Neural progenitor cell (in vitro differentiated cells): Measurements from ENCODE around the gene CHRNA1. TPM values are rescaled to one million over a fixed set of nuclear protein-coding genes. Genes with fewer than 3 reads are reported as not detected.

Experiments used
- DNase-seq: peaks from one replicate; pipeline ENCODE4 v3.0.0-alpha.2; 2016; ENCODE audit warnings: low spot score
- H2AFZ ChIP-seq: fragments of 200-600 bp; sonication (generic); replicated peaks from 2 replicates; pipeline ENCODE4 v1.6.1; 2016; ENCODE audit warnings: antibody characterized with exemption
- H3F3A ChIP-seq: fragments of 200-600 bp; sonication (generic); 2 replicates; pipeline ENCODE4 v1.6.1; 2016; ENCODE audit warnings: antibody characterized with exemption, low read depth
- H3K27ac ChIP-seq: fragments of 200-600 bp; sonication (generic); 2 replicates; pipeline ENCODE4 v1.5.1; 2016; ENCODE audit warnings: mild to moderate bottlenecking
- H3K27me3 ChIP-seq: fragments of 200-600 bp; sonication (generic); 2 replicates; pipeline ENCODE4 v1.6.1; 2016; ENCODE audit warnings: mild to moderate bottlenecking, moderate library complexity
- H3K36me3 ChIP-seq: fragments of 200-600 bp; sonication (generic); 2 replicates; pipeline ENCODE4 v1.5.1; 2016
- H3K4me1 ChIP-seq: fragments of 200-600 bp; sonication (generic); 2 replicates; pipeline ENCODE4 v1.6.1; 2016; ENCODE audit warnings: mixed run types
- H3K4me2 ChIP-seq: fragments of 200-600 bp; sonication (generic); 2 replicates; pipeline ENCODE4 v1.6.1; 2016
- H3K4me3 ChIP-seq: fragments of 200-600 bp; sonication (generic); 2 replicates; pipeline ENCODE4 v1.5.1; 2016
- H3K79me2 ChIP-seq: fragments of 200-600 bp; sonication (generic); 2 replicates; pipeline ENCODE4 v1.6.1; 2016; ENCODE audit warnings: low read depth
- H3K9ac ChIP-seq: fragments of 200-600 bp; sonication (generic); 2 replicates; pipeline ENCODE4 v1.6.1; 2016
- H3K9me3 ChIP-seq: fragments of 200-600 bp; sonication (generic); 2 replicates; pipeline ENCODE4 v1.5.1; 2016; ENCODE audit warnings: low read depth
- H4K20me1 ChIP-seq: fragments of 200-600 bp; sonication (generic); 2 replicates; pipeline ENCODE4 v1.6.1; 2016; ENCODE audit warnings: low read depth
- H3K27ac Mint-ChIP-seq: 3 replicates; pipeline ENCODE4 v1.8.0; 2021; ENCODE audit warnings: mixed read lengths
- H3K27me3 Mint-ChIP-seq: 2 replicates; pipeline ENCODE4 v1.8.0; 2022; ENCODE audit warnings: low read depth, mild to moderate bottlenecking, inconsistent platforms, moderate library complexity, mixed read lengths; ENCODE audit not compliant: insufficient read depth
- H3K36me3 Mint-ChIP-seq: 3 replicates; pipeline ENCODE4 v1.8.0; 2021; ENCODE audit warnings: mixed read lengths
- H3K4me1 Mint-ChIP-seq: 3 replicates; pipeline ENCODE4 v1.8.0; 2021; ENCODE audit warnings: mixed read lengths
- H3K4me3 Mint-ChIP-seq: 3 replicates; pipeline ENCODE4 v1.8.0; 2021; ENCODE audit warnings: mild to moderate bottlenecking, moderate library complexity, mixed read lengths
- H3K9me3 Mint-ChIP-seq: 3 replicates; pipeline ENCODE4 v1.8.0; 2020; ENCODE audit warnings: mixed read lengths
- EZH2 ChIP-seq: fragments of 200-600 bp; sonication (generic); IDR thresholded peaks from 2 replicates; pipeline ENCODE4 v1.6.1; 2017; ENCODE audit warnings: antibody characterized with exemption, mild to moderate bottlenecking, moderate library complexity
- EZH2phosphoT487 ChIP-seq: fragments of 200-600 bp; sonication (generic); IDR thresholded peaks from 2 replicates; pipeline ENCODE4 v1.6.1; 2017; ENCODE audit warnings: antibody characterized with exemption
- total RNA-seq: library from RNA; depleted of rRNA; stranded (reverse); fragments of >200 nt; gene quantifications from 2 replicates; pipeline ENCODE4 v1.2.3, GENCODE V29; 2015; ENCODE audit warnings: low replicate concordance
- TF ChIP-seq, protein P1 (sequence below): fragments of 200-600 bp; sonication (generic); IDR thresholded peaks from 2 replicates; pipeline ENCODE4 v1.5.1; 2017; ENCODE audit warnings: antibody characterized with exemption, mild to moderate bottlenecking

The CHRNA1 gene
- total RNA-seq, 1 donor from 2014 or later, result 0.11 TPM

DNA sequence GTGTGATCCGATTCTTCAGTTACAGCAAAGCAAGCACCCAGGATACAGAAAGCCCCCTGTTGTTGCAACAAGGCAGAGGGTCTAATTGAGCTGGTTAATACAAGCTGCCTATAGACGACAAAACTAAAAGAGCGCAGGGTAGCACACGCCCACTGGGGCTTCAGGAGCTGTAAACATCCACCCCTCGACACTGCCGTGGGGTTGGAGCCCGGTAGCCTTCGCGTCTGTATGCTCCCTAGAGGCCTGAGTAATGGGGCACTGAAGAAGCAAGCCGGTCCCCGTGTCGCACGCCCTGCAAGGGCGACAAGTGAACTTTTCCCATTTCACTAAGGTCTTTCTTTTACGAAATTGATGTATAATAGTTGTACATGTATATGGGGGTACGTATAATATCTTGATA lies 24.7 kb upstream of the CHRNA1 start:
- Histone ChIP-seq H3K36me3 (no peaks in the 10 kb centered on the region), H3K4me1 (peaks cover 41% of the 10 kb centered on the region), H3F3A (peaks cover 31% of the 10 kb centered on the region), H3K27me3 (no peaks in the 10 kb centered on the region), H3K4me3 (no peak overlapping the region), H4K20me1 (no peaks in the 10 kb centered on the region), H3K79me2 (no peaks in the 10 kb centered on the region), H3K27ac (no peak overlapping the region), H2AFZ (no peak overlapping the region), H3K4me2 (peak overlapping the region; percentile 30), H3K9me3 (no peaks in the 10 kb centered on the region), H3K9ac (no peak overlapping the region)
- H3K4me3 Mint-ChIP-seq, result no peak overlapping the region
- peaks cover 5% of the 10 kb centered on the region for H3K9me3 Mint-ChIP-seq
- peaks cover 4% of the 10 kb centered on the region for H3K36me3 Mint-ChIP-seq
- peaks cover 32% of the 10 kb centered on the region for H3K4me1 Mint-ChIP-seq
- H3K27ac Mint-ChIP-seq, result peak overlapping the region; percentile 92
- no peak for DNase-seq
- peaks cover 2% of the 10 kb centered on the region for H3K27me3 Mint-ChIP-seq
- TF ChIP-seq EZH2 (no peak), EZH2phosphoT487 (no peak)
- TF ChIP-seq, protein P1, sequence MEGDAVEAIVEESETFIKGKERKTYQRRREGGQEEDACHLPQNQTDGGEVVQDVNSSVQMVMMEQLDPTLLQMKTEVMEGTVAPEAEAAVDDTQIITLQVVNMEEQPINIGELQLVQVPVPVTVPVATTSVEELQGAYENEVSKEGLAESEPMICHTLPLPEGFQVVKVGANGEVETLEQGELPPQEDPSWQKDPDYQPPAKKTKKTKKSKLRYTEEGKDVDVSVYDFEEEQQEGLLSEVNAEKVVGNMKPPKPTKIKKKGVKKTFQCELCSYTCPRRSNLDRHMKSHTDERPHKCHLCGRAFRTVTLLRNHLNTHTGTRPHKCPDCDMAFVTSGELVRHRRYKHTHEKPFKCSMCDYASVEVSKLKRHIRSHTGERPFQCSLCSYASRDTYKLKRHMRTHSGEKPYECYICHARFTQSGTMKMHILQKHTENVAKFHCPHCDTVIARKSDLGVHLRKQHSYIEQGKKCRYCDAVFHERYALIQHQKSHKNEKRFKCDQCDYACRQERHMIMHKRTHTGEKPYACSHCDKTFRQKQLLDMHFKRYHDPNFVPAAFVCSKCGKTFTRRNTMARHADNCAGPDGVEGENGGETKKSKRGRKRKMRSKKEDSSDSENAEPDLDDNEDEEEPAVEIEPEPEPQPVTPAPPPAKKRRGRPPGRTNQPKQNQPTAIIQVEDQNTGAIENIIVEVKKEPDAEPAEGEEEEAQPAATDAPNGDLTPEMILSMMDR, result no peak

DNA sequence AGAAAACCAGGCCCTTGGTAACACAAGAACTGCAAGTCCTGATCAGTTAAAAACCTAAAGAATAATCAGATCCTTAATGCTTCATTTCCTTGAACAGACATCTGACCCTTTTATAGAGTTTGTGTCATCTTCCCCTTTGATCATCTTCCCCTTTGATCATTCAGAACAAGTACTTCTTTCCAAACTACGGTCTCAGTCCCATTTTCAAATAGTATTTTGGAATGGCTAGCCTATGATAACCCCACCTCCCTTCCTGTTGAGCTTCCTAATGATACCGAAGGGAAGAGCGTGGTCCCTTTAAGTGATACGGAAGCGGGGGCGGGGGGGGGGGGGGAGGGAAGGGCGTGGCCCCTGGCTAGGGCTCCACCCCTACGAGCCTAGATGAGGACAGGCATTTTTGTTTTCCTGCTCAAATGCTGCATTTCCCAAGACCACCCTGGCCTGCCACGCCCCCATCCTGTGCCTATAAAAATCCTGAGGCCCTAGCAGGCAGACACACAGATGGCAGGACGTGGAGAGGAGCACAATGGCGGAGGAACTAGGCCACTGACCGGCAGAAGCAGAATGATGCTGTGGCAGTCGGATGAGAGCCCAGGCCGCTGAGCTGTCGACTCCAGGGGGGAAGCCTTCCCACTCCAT lies 24.1 kb upstream of the CHRNA1 start:
- Histone ChIP-seq H3F3A (peaks cover 31% of the 10 kb centered on the region), H3K9me3 (no peaks in the 10 kb centered on the region), H3K79me2 (no peaks in the 10 kb centered on the region), H3K36me3 (no peaks in the 10 kb centered on the region), H3K4me2 (peak overlapping the region; percentile 30), H3K9ac (no peak overlapping the region), H4K20me1 (no peaks in the 10 kb centered on the region), H3K27ac (peak overlapping the region; percentile 71), H3K27me3 (no peaks in the 10 kb centered on the region), H2AFZ (peak overlapping the region; percentile 70), H3K4me3 (no peak overlapping the region), H3K4me1 (peaks cover 41% of the 10 kb centered on the region)
- peaks cover 4% of the 10 kb centered on the region for H3K36me3 Mint-ChIP-seq
- H3K9me3 Mint-ChIP-seq, result peaks cover 5% of the 10 kb centered on the region
- peaks cover 2% of the 10 kb centered on the region for H3K27me3 Mint-ChIP-seq
- peaks cover 32% of the 10 kb centered on the region for H3K4me1 Mint-ChIP-seq
- TF ChIP-seq EZH2phosphoT487, result no peak
- no peak for TF ChIP-seq EZH2
- TF ChIP-seq, protein P1, result no peak
- H3K27ac Mint-ChIP-seq, result peak overlapping the region; percentile 92
- H3K4me3 Mint-ChIP-seq, result no peak overlapping the region
- DNase-seq, result peak; percentile 39

DNA sequence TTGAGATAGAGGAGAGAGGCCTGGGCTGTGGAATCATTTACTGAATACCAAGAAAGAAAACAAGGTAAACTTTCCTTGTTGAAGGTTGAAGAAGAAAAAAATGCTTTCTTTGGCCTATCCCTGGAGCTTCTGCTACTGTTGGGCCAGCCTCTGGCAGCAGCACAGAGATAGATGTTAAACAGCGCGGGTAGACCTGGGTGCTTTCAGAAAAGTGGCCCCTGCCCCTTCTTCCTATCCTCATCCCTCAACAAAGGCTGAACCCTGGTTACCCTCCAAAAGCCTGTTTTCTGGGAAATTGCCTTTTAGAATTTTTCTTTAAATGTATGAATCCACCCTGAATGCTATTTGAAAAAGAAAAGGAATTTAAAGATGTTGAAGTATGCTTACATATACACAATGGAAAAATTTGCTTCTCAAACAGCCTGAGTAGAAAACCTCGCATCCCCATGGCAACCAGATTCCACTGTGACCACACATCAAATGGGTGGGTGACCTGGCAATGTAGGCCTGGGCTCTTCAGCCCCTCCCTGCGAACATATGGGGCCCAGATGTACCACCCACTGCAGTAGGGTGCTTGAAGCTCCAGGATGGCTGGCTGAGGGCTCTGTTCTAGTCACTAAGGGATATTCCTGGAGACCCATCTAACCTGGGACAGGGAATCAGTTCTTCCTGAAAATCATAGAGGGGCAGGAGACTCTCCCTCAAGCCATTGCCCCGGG lies 23.4 kb upstream of the CHRNA1 start:
- peak overlapping the region; percentile 44 for H3K27ac Mint-ChIP-seq
- Histone ChIP-seq H2AFZ (peak overlapping the region; percentile 70), H3K9ac (no peak overlapping the region), H3K27ac (peak overlapping the region; percentile 75), H4K20me1 (no peaks in the 10 kb centered on the region), H3K4me3 (no peak overlapping the region), H3K27me3 (no peaks in the 10 kb centered on the region), H3F3A (peaks cover 31% of the 10 kb centered on the region), H3K4me1 (peaks cover 38% of the 10 kb centered on the region), H3K9me3 (no peaks in the 10 kb centered on the region), H3K4me2 (peak overlapping the region; percentile 30), H3K36me3 (no peaks in the 10 kb centered on the region), H3K79me2 (no peaks in the 10 kb centered on the region)
- H3K9me3 Mint-ChIP-seq, result peaks cover 7% of the 10 kb centered on the region
- peak; percentile 24 for DNase-seq
- TF ChIP-seq, protein P1, result no peak
- no peak for TF ChIP-seq EZH2
- no peak for TF ChIP-seq EZH2phosphoT487
- peaks cover 32% of the 10 kb centered on the region for H3K4me1 Mint-ChIP-seq
- H3K36me3 Mint-ChIP-seq, result peaks cover 4% of the 10 kb centered on the region
- peak overlapping the region; percentile 21 for H3K4me3 Mint-ChIP-seq
- H3K27me3 Mint-ChIP-seq, result peaks cover 2% of the 10 kb centered on the region
